Colon (tissue), 2 donors: ENCODE measurements around the gene NSMCE1.
"Not testable (repeated sequence)": the region's sequence is repeated elsewhere in the genome, so short reads cannot be mapped to it uniquely, and the experiment has no call there.

Source experiments
- FAIRE-seq: peaks from 2 replicates; lab custom pipeline; 2012; peaks lifted over from hg19 to GRCh38; lab: Jason Lieb, UNC
- donor health status: control.
- donor health status: control.

NSMCE1 gene

GRCh38 chr16:27214084-27214961 is 54.2 kb downstream of the NSMCE1 start:
- no peak for FAIRE-seq

- no peak for FAIRE-seq
Measured at GRCh38 chr16:27211026-27211425, 57.5 kb downstream of the NSMCE1 start.

GRCh38 chr16:27210174-27210573 is 58.4 kb downstream of the NSMCE1 start:
- FAIRE-seq, result no peak

- FAIRE-seq, result no peak
Measured at GRCh38 chr16:27209591-27209990, 59.0 kb downstream of the NSMCE1 start.

- no peak for FAIRE-seq
Measured at GRCh38 chr16:27208796-27209195, 59.8 kb downstream of the NSMCE1 start.

- FAIRE-seq, result no peak
Measured at GRCh38 chr16:27208081-27208680, 60.4 kb downstream of the NSMCE1 start.

- FAIRE-seq, result not testable (repeated sequence)
Measured at GRCh38 chr16:27207121-27207520, 61.5 kb downstream of the NSMCE1 start.

GRCh38 chr16:27205423-27206065 is 63.0 kb downstream of the NSMCE1 start:
- no peak for FAIRE-seq

- FAIRE-seq, result no peak
Measured at GRCh38 chr16:27204312-27204915, 64.2 kb downstream of the NSMCE1 start.

GRCh38 chr16:27203507-27204311 is 64.9 kb downstream of the NSMCE1 start, which contains the start of gene KDM8:
Gene KDM8, plus strand, starts transcription at chr16:27203526. Its CDS starts 6,598 bp downstream, at chr16:27210124.
- FAIRE-seq, result no peak

GRCh38 chr16:27202923-27203506 is 65.6 kb downstream of the NSMCE1 start:
- no peak for FAIRE-seq

GRCh38 chr16:27200914-27201313 is 67.7 kb downstream of the NSMCE1 start:
- FAIRE-seq, result not testable (repeated sequence)

- FAIRE-seq, result no peak
Measured at GRCh38 chr16:27199736-27200135, 68.8 kb downstream of the NSMCE1 start.

GRCh38 chr16:27199235-27199586 is 69.4 kb downstream of the NSMCE1 start:
- no peak for FAIRE-seq

GRCh38 chr16:27198451-27199234 is 69.9 kb downstream of the NSMCE1 start:
- no peak for FAIRE-seq

- FAIRE-seq, result no peak
Measured at GRCh38 chr16:27197004-27197403, 71.6 kb downstream of the NSMCE1 start.

GRCh38 chr16:27195941-27196595 is 72.5 kb downstream of the NSMCE1 start:
- FAIRE-seq, result no peak

GRCh38 chr16:27195076-27195741 is 73.4 kb downstream of the NSMCE1 start:
- FAIRE-seq, result no peak

- FAIRE-seq, result no peak
Measured at GRCh38 chr16:27193300-27193990, 75.1 kb downstream of the NSMCE1 start.
